ENCODE measurements around the gene ZNF414.

ZNF414 gene

DNA sequence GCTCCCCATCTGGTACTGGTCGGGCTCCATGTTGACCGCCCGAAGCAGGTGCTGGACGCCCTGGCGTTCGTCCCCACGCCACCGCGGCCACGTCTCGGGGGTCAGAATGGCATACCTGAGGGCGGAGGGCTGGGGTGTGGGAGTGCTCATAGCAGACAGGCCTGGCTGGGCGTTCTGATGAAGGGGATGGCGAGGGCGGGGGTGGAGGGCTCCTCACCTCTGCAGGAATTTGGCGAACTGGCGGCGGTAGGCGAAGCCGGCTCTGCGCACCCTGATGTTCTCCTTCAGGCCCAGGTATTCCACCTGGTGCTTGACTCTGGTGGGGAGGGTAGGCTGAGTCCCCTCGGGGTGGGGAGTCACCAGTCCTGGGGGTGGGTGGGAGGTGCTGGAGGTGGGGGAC, 22.3 kb upstream of the ZNF414 start:
- Histone ChIP-seq H3K27me3 (ENCODE audit: low read depth, low read length) (no peaks in the 10 kb centered on the region), H3K4me3 (ENCODE audit: low read depth in 1 of 2, low read length in 2 of 2) (no peak overlapping the region), H3K4me1 (ENCODE audit: control insufficient read depth in 1 of 2, insufficient read depth in 2 of 2, low read length in 2 of 2) (no peaks in the 10 kb centered on the region), H3K27ac (ENCODE audit: low read length) (no peak overlapping the region), H3K9me3 (ENCODE audit: control insufficient read depth in 1 of 2, low read length in 2 of 2) (no peaks in the 10 kb centered on the region), H3K36me3 (ENCODE audit: control insufficient read depth in 1 of 2, insufficient read depth in 2 of 2, low read length in 2 of 2) (no peaks in the 10 kb centered on the region)

DNA sequence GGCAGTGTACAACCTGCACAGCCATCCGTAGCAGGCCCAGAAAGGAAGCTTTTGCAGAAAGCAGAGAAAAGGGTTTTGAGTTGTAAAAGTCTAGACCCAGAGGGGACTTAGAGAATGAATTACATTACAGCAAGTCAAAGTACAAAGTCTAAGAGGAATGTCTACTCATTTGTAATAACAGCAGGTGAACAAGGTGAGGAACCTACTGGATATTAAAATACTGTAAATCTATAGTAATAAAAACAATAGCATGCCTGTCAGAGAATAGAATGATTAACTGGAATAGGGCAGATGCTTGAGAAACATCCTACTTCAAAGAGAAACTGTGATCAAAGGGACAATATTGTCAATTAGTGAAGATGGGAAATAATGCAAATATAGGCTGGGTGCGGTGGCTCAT, 18.3 kb upstream of the ZNF414 start:
- Histone ChIP-seq H3K9me3 (ENCODE audit: control insufficient read depth in 1 of 2, low read length in 2 of 2) (no peaks in the 10 kb centered on the region), H3K4me1 (ENCODE audit: control insufficient read depth in 1 of 2, insufficient read depth in 2 of 2, low read length in 2 of 2) (peaks cover 0 to 3% of the 10 kb centered on the region in 2 donors), H3K4me3 (ENCODE audit: low read depth in 1 of 2, low read length in 2 of 2) (no peak overlapping the region), H3K27me3 (ENCODE audit: low read depth, low read length) (no peaks in the 10 kb centered on the region), H3K27ac (ENCODE audit: low read length) (no peak overlapping the region), H3K36me3 (ENCODE audit: control insufficient read depth in 1 of 2, insufficient read depth in 2 of 2, low read length in 2 of 2) (peaks cover under 1 to 13% of the 10 kb centered on the region in 2 donors)

DNA sequence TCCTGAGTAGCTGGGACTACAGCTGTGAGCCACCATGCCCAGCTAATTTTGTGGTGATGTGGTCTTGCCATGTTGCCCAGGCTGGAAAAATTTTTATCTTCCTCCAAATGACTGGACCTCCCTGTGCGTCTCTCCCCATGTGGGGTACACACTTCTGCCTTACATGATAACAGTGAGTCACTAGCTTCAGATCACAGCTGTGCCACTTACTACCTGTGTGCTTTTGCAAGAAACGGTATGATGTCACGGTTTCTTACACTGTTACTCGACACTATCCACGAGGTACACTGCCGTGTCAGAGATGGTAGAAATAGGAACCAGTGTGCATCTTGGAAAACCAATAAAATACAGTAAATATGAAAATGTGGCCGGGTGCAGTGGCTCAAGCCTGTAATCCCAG, 17.5 kb upstream of the ZNF414 start:
- peaks cover 3 to 7% of the 10 kb centered on the region in 2 donors for H3K4me1 ChIP-seq (ENCODE audit: control insufficient read depth in 1 of 2, insufficient read depth in 2 of 2, low read length in 2 of 2)
- no peak overlapping the region for H3K27ac ChIP-seq (ENCODE audit: low read length)
- H3K36me3 ChIP-seq (ENCODE audit: control insufficient read depth in 1 of 2, insufficient read depth in 2 of 2, low read length in 2 of 2): peaks cover 7 to 13% of the 10 kb centered on the region in 2 donors
- H3K9me3 ChIP-seq (ENCODE audit: control insufficient read depth in 1 of 2, low read length in 2 of 2): no peaks in the 10 kb centered on the region
- no peaks in the 10 kb centered on the region for H3K27me3 ChIP-seq (ENCODE audit: low read depth, low read length)
- H3K4me3 ChIP-seq (ENCODE audit: low read depth in 1 of 2, low read length in 2 of 2): no peak overlapping the region

DNA sequence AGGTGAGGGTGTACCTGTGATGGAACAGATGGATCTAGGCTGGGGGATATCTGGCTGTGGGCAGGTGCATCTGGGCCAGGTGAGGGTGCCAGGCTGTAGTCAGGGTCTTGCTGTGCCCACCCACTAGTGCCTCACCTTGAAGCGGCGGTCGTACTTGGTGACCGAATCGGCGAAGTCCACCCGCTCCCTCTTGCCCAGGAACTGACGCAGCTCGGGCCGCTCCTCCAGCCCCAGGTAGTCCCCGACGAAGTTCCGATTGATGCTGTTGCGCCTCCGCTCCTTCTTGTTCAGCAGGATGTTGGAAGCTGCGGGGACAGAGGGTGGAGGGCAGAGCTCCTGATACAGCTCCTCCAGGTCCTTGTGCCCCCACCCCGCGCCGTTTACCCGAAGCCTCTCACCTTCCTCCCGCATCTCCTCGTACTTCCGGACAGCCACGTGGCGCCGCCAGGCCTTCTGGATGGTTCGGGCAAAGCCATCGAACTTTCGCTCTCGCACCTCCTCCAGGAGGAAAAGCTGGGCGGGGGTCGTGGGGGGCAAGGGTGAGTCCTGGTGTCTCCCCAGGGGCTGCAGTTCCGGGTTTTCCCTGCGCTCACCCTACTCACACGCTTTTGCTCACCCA, 16.2 kb upstream of the ZNF414 start:
- Histone ChIP-seq H3K9me3 (ENCODE audit: control insufficient read depth in 1 of 2, low read length in 2 of 2) (no peaks in the 10 kb centered on the region), H3K27ac (ENCODE audit: low read length) (no peak overlapping the region), H3K4me3 (ENCODE audit: low read depth in 1 of 2, low read length in 2 of 2) (no peak overlapping the region), H3K27me3 (ENCODE audit: low read depth, low read length) (no peaks in the 10 kb centered on the region), H3K4me1 (ENCODE audit: control insufficient read depth in 1 of 2, insufficient read depth in 2 of 2, low read length in 2 of 2) (peaks cover 3 to 8% of the 10 kb centered on the region in 2 donors), H3K36me3 (ENCODE audit: control insufficient read depth in 1 of 2, insufficient read depth in 2 of 2, low read length in 2 of 2) (peaks cover 7 to 13% of the 10 kb centered on the region in 2 donors)

DNA sequence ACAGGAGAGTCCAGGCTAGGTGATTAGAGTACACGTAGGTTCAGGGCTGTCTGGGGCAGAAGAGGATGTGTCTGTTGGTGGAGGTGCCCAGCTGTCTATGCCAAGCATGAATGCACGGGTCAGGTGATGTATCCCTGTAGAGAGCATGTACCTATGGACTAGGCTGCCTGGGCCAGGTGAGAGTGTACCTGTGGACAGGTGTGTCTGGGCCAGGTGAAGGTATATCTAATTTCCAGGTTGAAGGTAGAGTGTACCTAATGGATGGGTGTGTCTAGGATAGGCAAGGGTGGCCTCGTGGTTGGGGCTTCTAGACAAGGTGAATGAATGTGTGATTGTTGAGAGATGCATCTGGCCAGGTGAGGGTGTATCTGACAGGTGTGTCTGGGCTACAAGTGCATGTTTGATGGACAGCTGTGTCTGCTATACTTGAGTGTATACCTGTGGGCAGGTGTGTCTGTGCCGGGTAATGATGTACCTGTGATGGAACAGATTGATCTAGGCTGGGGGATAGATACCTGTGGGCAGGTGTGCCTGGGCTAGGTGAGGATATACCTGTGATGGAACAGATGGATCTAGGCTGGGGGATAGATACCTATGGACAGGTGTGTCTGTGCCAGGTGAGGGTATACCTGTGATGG, 15.5 kb upstream of the ZNF414 start:
- Histone ChIP-seq H3K9me3 (ENCODE audit: control insufficient read depth in 1 of 2, low read length in 2 of 2) (no peaks in the 10 kb centered on the region), H3K27me3 (ENCODE audit: low read depth, low read length) (no peaks in the 10 kb centered on the region), H3K4me3 (ENCODE audit: low read depth in 1 of 2, low read length in 2 of 2) (no peak overlapping the region), H3K4me1 (ENCODE audit: control insufficient read depth in 1 of 2, insufficient read depth in 2 of 2, low read length in 2 of 2) (peaks cover 3 to 8% of the 10 kb centered on the region in 2 donors), H3K27ac (ENCODE audit: low read length) (no peak overlapping the region), H3K36me3 (ENCODE audit: control insufficient read depth in 1 of 2, insufficient read depth in 2 of 2, low read length in 2 of 2) (peaks cover 7 to 13% of the 10 kb centered on the region in 2 donors)

DNA sequence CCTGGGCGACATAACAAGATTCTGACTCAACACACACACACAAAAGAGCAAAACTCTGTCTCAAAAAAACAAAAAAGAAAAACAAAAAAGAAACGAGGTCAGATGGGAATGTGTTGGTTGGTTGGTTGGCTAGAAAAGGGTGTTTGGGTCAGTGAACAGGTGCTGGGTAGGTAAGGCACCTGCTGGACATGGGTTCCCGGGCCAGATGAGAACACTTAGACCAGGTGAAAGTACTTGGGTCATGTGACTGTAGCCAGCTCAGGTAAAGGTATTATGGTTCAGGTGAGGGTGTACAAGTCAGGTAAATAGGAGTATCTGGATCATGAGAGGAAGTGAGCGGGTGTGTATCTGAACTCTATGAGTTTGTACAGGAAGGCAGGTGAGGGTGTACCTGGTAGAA, 14.5 kb upstream of the ZNF414 start:
- Histone ChIP-seq H3K27ac (ENCODE audit: low read length) (no peak overlapping the region), H3K4me1 (ENCODE audit: control insufficient read depth in 1 of 2, insufficient read depth in 2 of 2, low read length in 2 of 2) (peaks cover 3 to 8% of the 10 kb centered on the region in 2 donors), H3K4me3 (ENCODE audit: low read depth in 1 of 2, low read length in 2 of 2) (no peak overlapping the region)

DNA sequence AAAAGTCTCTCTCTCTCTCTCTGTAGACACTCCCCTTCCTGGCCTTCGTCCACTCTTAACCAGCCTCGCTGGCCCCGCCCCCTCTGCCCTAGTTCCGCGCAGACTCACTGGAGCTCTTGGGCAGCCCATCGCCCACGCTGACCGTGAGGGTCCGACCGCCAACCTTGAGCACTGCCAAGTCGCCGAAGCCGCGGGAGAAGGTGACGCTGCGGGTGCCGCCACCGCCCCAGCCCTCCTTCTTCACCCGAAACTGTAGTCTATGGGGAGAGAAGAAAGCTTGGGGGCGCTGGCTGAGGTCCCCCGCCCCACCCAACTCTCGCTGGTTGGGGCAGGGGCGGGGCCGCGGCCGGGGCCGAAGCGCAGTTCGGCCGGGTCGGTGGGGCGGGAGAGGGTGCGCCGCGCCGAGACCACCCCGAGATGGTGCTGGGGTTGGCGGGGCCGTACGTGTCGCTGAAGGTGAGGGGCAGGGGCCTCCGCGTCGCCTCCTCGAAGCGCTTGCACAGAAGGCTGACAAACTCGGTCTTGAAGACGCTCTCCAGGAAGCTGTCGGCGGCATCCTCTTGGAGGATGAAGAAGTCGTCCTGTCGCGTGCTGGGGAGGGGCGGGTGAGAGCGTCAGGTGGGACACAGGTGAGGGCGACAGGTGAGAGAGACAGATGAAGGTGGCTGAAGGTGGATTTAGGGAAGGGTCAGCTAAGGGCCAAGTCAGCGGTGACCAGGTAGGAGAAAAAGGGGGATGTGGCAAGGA, 12.6 kb upstream of the ZNF414 start:
- H3K9me3 ChIP-seq (ENCODE audit: control insufficient read depth in 1 of 2, low read length in 2 of 2): no peaks in the 10 kb centered on the region
- H3K27me3 ChIP-seq (ENCODE audit: low read depth, low read length): no peaks in the 10 kb centered on the region
- H3K4me3 ChIP-seq (ENCODE audit: low read depth in 1 of 2, low read length in 2 of 2): peak overlapping the region; percentile 69 to 86
- peaks cover 3 to 8% of the 10 kb centered on the region in 2 donors for H3K4me1 ChIP-seq (ENCODE audit: control insufficient read depth in 1 of 2, insufficient read depth in 2 of 2, low read length in 2 of 2)
- H3K36me3 ChIP-seq (ENCODE audit: control insufficient read depth in 1 of 2, insufficient read depth in 2 of 2, low read length in 2 of 2): peaks cover 13% of the 10 kb centered on the region in 2 donors
- peak overlapping the region; percentile 56 for H3K27ac ChIP-seq (ENCODE audit: low read length)

More for the DNA sequence above, 14.5 kb upstream of the ZNF414 start:
- Histone ChIP-seq H3K27me3 (ENCODE audit: low read depth, low read length) (no peaks in the 10 kb centered on the region), H3K36me3 (ENCODE audit: control insufficient read depth in 1 of 2, insufficient read depth in 2 of 2, low read length in 2 of 2) (peaks cover 7 to 13% of the 10 kb centered on the region in 2 donors), H3K9me3 (ENCODE audit: control insufficient read depth in 1 of 2, low read length in 2 of 2) (no peaks in the 10 kb centered on the region)

DNA sequence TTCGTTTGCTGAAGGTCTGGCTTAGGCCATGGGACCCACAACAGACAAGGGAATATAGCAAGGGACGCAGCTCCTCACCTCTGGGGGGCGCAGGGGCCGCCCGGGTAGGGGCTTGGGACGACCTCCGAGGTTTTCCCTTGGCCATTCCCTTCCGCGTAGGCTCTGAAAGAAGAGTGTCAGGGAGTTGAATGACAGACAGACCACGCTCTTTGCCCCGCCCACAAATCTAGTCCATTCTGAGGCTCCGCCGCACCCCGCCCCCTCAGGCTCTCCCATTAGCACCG, 11.4 kb upstream of the ZNF414 start:
- no peaks in the 10 kb centered on the region for H3K27me3 ChIP-seq (ENCODE audit: low read depth, low read length)
- H3K27ac ChIP-seq (ENCODE audit: low read length): peak overlapping the region; percentile 84
- H3K9me3 ChIP-seq (ENCODE audit: control insufficient read depth in 1 of 2, low read length in 2 of 2): no peaks in the 10 kb centered on the region
- peaks cover 13% of the 10 kb centered on the region in 2 donors for H3K36me3 ChIP-seq (ENCODE audit: control insufficient read depth in 1 of 2, insufficient read depth in 2 of 2, low read length in 2 of 2)
- H3K4me1 ChIP-seq (ENCODE audit: control insufficient read depth in 1 of 2, insufficient read depth in 2 of 2, low read length in 2 of 2): peaks cover 3 to 8% of the 10 kb centered on the region in 2 donors
- peak overlapping the region; percentile 47 to 68 for H3K4me3 ChIP-seq (ENCODE audit: low read depth in 1 of 2, low read length in 2 of 2)

DNA sequence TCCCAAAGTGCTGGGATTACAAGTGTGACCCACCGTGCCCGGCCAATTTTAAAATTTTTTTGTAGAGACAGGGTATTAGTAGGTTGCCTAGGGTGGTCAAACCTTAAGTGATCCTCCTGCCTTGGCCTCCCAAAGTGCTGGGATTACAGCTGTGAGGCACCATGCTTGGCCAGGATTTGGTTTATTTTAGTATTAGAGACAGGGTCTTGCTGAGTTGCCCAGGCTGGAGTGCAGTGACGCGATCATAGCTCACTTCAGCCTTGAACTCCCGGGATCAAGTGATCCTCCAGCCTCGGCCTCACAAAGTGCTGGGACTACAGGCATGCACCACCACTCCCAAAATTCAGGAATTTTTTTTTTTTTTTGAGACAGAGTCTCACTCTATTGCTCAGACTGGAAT, 5.4 kb upstream of the ZNF414 start:
- no peaks in the 10 kb centered on the region for H3K27me3 ChIP-seq (ENCODE audit: low read depth, low read length)
- H3K4me3 ChIP-seq (ENCODE audit: low read depth in 1 of 2, low read length in 2 of 2): no peak overlapping the region
- no peaks in the 10 kb centered on the region for H3K9me3 ChIP-seq (ENCODE audit: control insufficient read depth in 1 of 2, low read length in 2 of 2)
- no peak overlapping the region for H3K27ac ChIP-seq (ENCODE audit: low read length)
- peaks cover 0 to 6% of the 10 kb centered on the region in 2 donors for H3K36me3 ChIP-seq (ENCODE audit: control insufficient read depth in 1 of 2, insufficient read depth in 2 of 2, low read length in 2 of 2)
- peaks cover 0 to 3% of the 10 kb centered on the region in 2 donors for H3K4me1 ChIP-seq (ENCODE audit: control insufficient read depth in 1 of 2, insufficient read depth in 2 of 2, low read length in 2 of 2)

DNA sequence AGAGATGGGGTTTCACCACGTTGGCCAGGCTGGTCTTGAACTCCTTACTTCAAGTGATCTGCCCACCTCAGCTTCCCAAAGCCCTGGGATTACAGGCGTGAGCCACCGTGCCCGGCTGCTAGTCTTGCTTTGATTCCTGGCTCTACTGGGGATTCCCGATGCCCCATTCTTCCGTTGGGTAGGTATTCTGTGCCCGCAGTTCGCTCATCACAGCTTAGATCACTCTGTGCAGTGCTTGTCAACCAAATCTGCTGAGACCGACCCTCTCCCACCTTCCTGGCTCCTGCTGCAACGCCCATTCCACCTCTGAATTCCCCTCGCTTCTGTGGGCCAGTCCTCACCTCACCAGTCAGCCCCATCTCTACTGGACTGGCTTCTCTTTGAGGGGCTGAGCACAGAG, 4.6 kb upstream of the ZNF414 start:
- H3K4me3 ChIP-seq (ENCODE audit: low read depth in 1 of 2, low read length in 2 of 2): no peak overlapping the region
- no peak overlapping the region for H3K27ac ChIP-seq (ENCODE audit: low read length)
- H3K9me3 ChIP-seq (ENCODE audit: control insufficient read depth in 1 of 2, low read length in 2 of 2): no peaks in the 10 kb centered on the region
- H3K27me3 ChIP-seq (ENCODE audit: low read depth, low read length): no peaks in the 10 kb centered on the region
- peaks cover 0 to 9% of the 10 kb centered on the region in 2 donors for H3K36me3 ChIP-seq (ENCODE audit: control insufficient read depth in 1 of 2, insufficient read depth in 2 of 2, low read length in 2 of 2)
- H3K4me1 ChIP-seq (ENCODE audit: control insufficient read depth in 1 of 2, insufficient read depth in 2 of 2, low read length in 2 of 2): peaks cover 0 to 4% of the 10 kb centered on the region in 2 donors

DNA sequence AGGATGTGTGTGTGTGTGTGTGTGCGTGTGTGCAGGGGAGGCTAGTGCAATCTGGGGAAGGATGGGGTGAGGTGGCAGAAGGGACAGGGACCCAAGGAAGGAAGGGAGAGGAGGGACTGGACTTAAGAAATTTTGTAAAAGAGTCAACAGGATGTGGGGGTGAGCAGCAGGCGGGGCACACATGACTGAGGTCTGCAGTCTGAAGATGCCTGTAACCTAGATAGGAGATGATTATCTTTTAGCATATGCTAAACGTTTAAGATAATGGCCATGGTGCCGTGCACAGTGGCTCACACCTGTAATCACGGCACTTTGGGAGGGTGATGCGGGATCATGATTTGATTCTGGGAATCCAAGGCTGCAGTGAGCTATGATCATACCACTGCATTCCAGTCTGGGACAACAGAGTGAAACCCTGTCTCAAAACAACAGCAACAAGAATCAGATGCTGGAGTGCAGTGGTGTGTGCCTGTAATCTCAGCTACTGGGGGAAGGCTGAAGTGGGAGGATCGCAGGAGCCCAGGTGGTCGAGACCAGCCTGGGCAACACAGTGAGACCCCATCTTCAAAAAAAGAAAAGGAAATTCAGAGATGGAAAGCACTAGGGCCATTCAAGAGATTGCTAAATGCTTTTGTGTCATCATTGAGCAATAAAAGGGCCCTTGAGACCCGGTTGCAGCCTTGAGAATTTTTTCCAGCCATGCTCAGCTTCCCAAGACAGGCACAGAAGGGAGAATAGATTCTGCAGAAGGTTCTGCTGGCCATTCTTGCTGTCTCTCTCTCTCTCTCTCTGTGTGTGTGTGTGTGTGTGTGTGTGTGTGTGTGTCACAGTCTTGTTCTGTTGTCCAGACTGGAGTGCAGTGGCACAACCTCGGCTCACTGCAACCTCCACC, 3.8 kb upstream of the ZNF414 start:
- Histone ChIP-seq H3K36me3 (ENCODE audit: control insufficient read depth in 1 of 2, insufficient read depth in 2 of 2, low read length in 2 of 2) (peaks cover 0 to 9% of the 10 kb centered on the region in 2 donors), H3K9me3 (ENCODE audit: control insufficient read depth in 1 of 2, low read length in 2 of 2) (no peaks in the 10 kb centered on the region), H3K27ac (ENCODE audit: low read length) (no peak overlapping the region), H3K4me1 (ENCODE audit: control insufficient read depth in 1 of 2, insufficient read depth in 2 of 2, low read length in 2 of 2) (peaks cover 4 to 11% of the 10 kb centered on the region in 2 donors), H3K4me3 (ENCODE audit: low read depth in 1 of 2, low read length in 2 of 2) (no peak overlapping the region), H3K27me3 (ENCODE audit: low read depth, low read length) (no peaks in the 10 kb centered on the region)

Measured in muscle layer of duodenum (tissue), 2 donors.